ENCODE measurements around the gene HOXD4. TPM values are rescaled to one million over a fixed set of nuclear protein-coding genes. Genes with fewer than 3 reads are reported as not detected.

Gene HOXD4
- total RNA-seq, 2 donors from 2014 or later = 0.52 TPM; not detected in 1

DNA sequence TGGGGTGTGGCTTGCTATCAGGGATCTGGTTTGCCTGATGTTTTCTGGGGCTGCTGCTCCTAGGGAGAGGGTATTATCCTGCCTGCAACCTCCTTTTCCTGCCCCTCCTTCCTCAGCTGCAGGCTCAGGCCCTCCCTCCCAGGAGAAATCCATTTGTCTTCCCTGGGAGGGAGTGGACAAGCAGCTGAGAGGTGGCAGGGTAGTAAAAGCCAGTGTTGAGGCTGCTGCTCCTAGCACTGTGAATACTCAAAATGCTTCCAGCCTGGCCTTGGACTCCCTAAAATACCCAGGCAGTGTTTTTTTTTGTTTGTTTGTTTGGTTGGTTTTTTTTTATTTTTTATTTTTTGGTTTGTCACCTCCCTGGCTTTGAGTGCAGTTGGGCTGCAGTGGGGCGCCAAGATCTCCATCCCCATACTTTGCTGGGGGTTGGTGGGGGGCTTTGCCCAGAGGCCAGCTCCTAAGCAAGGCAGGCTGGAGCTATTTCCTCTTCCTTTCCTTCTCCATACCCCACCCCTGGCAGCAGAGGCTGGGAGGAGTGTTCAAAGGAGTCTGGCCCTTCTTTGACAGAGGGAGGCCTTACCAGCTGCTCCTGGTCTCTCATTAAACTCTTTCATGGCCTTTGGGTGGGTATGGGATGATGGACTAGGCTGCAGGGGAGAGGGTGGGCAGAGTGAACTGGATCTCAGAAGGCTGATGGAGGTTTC is 19.4 kb downstream of the HOXD4 start:
- H3K27me3 ChIP-seq = peaks cover 33 to 39% of the 10 kb centered on the region in 2 donors
- H3K36me3 ChIP-seq = no peaks in the 10 kb centered on the region
- no peak overlapping the region for H3K27ac ChIP-seq
- TF ChIP-seq, protein P1, sequence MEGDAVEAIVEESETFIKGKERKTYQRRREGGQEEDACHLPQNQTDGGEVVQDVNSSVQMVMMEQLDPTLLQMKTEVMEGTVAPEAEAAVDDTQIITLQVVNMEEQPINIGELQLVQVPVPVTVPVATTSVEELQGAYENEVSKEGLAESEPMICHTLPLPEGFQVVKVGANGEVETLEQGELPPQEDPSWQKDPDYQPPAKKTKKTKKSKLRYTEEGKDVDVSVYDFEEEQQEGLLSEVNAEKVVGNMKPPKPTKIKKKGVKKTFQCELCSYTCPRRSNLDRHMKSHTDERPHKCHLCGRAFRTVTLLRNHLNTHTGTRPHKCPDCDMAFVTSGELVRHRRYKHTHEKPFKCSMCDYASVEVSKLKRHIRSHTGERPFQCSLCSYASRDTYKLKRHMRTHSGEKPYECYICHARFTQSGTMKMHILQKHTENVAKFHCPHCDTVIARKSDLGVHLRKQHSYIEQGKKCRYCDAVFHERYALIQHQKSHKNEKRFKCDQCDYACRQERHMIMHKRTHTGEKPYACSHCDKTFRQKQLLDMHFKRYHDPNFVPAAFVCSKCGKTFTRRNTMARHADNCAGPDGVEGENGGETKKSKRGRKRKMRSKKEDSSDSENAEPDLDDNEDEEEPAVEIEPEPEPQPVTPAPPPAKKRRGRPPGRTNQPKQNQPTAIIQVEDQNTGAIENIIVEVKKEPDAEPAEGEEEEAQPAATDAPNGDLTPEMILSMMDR (IDR thresholded peaks at IDR 0.05) = no peak
- no peak overlapping the region for H3K4me3 ChIP-seq
- H3K9me3 ChIP-seq = no peaks in the 10 kb centered on the region
- peaks cover 0 to 18% of the 10 kb centered on the region in 2 donors for H3K4me1 ChIP-seq
- no peak for DNase-seq (ENCODE audit: low spot score)

DNA sequence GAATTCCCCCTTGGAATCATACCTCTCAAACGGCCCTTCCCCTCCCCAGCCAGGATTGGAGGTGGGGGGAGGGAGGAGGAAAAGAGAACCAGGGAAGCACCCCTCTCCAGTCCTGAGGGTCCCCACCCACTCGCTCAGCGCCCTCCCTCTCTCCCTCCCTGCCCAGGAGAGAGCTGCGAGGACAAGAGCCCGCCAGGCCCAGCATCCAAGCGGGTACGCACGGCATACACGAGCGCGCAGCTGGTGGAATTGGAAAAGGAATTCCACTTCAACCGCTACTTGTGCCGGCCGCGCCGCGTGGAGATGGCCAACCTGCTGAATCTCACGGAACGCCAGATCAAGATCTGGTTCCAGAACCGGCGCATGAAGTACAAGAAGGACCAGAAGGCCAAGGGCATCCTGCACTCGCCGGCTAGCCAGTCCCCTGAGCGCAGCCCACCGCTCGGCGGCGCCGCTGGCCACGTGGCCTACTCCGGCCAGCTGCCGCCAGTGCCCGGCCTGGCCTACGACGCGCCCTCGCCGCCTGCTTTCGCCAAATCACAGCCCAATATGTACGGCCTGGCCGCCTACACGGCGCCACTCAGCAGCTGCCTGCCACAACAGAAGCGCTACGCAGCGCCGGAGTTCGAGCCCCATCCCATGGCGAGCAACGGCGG is 20.1 kb downstream of the HOXD4 start:
- Histone ChIP-seq H3K27me3 (peaks cover 38 to 39% of the 10 kb centered on the region in 2 donors), H3K36me3 (no peaks in the 10 kb centered on the region), H3K9me3 (no peaks in the 10 kb centered on the region), H3K27ac (no peak overlapping the region), H3K4me3 (no peak overlapping the region), H3K4me1 (peaks cover 0 to 18% of the 10 kb centered on the region in 2 donors)
- no peak for DNase-seq (ENCODE audit: low spot score)
- TF ChIP-seq, protein P1 (IDR thresholded peaks at IDR 0.05) = no peak

DNA sequence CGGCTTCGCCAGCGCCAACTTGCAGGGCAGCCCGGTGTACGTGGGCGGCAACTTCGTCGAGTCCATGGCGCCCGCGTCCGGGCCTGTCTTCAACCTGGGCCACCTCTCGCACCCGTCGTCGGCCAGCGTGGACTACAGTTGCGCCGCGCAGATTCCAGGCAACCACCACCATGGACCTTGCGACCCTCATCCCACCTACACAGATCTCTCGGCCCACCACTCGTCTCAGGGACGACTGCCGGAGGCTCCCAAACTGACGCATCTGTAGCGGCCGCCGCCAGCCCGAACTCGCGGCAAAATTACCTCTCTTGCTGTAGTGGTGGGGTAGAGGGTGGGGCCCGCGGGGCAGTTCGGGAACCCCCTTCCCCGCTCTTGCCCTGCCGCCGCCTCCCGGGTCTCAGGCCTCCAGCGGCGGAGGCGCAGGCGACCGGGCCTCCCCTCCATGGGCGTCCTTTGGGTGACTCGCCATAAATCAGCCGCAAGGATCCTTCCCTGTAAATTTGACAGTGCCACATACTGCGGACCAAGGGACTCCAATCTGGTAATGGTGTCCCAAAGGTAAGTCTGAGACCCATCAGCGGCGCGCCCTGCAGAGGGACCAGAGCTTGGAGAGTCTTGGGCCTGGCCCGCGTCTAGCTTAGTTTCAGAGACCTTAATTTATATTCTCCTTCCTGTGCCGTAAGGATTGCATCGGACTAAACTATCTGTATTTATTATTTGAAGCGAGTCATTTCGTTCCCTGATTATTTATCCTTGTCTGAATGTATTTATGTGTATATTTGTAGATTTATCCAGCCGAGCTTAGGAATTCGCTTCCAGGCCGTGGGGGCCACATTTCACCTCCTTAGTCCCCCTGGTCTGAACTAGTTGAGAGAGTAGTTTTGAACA is 20.9 kb downstream of the HOXD4 start:
- H3K4me1 ChIP-seq = peaks cover 0 to 18% of the 10 kb centered on the region in 2 donors
- DNase-seq (ENCODE audit: low spot score) = no peak
- H3K36me3 ChIP-seq = no peaks in the 10 kb centered on the region
- H3K9me3 ChIP-seq = no peaks in the 10 kb centered on the region
- no peak overlapping the region for H3K27ac ChIP-seq
- no peak overlapping the region for H3K4me3 ChIP-seq
- H3K27me3 ChIP-seq = peaks cover 39 to 40% of the 10 kb centered on the region in 2 donors
- TF ChIP-seq, protein P1 (IDR thresholded peaks at IDR 0.05) = no peak

DNA sequence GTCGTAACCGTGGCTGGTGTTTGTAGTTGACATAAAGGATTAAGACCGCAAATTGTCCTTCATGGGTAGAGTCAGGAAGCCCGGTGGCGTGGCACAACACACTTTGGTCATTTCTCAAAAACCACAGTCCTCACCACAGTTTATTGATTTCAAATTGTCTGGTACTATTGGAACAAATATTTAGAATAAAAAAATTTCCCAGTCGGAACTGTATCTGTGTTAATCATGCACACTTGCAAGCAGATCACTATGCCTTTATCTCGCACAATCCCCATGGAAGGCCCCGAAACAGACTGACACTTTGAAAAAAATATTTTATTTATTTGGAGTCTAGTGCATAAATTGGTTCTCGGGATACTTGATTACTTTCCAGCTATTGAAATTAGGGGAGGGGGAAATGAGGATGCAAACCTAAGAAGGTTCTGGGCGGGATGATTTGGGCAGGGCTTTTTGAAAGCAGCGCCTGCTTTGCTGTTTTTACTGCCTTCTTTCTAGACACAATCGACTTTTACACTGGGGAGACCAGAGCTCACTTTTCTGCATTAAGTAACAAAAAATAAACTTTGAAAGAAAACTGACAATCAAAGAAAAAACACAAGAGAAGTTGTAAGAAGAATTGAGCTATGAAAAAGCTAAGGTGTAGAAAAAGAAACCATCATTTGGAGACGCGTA is 21.7 kb downstream of the HOXD4 start:
- H3K36me3 ChIP-seq = no peaks in the 10 kb centered on the region
- peaks cover 0 to 23% of the 10 kb centered on the region in 2 donors for H3K4me1 ChIP-seq
- TF ChIP-seq, protein P1 (IDR thresholded peaks at IDR 0.05) = no peak
- peaks cover 39 to 43% of the 10 kb centered on the region in 2 donors for H3K27me3 ChIP-seq
- no peak for DNase-seq (ENCODE audit: low spot score)
- no peak overlapping the region for H3K27ac ChIP-seq
- H3K4me3 ChIP-seq = no peak overlapping the region
- H3K9me3 ChIP-seq = no peaks in the 10 kb centered on the region

DNA sequence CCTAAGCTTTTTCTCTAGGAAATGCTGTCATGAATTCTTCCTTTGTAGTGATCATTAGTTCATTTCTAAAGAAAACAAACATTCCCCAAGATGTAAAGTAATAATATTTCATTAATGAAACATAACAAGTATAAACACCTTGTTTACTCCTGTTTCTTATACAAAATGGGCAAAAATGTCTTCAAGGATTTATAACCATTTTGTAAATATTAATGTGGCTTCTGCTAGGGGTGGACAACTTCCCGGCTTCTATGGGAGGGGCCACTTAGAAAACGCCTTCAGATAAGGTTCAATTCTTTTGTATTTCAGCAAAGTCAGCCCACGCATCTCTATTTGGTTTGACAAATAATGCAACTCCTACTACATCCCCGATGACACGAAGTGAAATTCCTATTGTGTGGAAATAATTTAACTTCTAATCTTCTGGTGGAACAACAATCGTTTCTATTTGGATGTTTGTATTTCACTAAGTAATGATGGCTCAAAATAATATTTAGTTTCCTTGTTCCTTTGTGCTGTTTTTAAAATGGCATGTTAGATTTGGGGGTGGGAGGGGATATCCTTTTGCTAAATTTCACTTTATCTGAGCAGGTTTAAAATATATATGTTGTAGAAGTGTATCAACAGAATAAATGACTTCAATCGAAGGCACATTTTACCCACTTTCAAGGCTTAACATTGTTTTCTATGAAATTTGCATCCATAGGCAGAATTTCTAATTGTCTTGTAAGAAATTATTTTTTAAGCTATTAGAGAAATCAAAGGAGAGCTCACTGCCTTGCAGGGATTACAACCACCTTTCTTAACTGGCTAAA is 22.4 kb downstream of the HOXD4 start:
- H3K4me3 ChIP-seq = no peak overlapping the region
- H3K27me3 ChIP-seq = peaks cover 45 to 50% of the 10 kb centered on the region in 2 donors
- DNase-seq (ENCODE audit: low spot score) = no peak
- no peak overlapping the region for H3K27ac ChIP-seq
- peaks cover 0 to 25% of the 10 kb centered on the region in 2 donors for H3K4me1 ChIP-seq
- TF ChIP-seq, protein P1 (IDR thresholded peaks at IDR 0.05) = no peak
- H3K9me3 ChIP-seq = no peaks in the 10 kb centered on the region
- no peaks in the 10 kb centered on the region for H3K36me3 ChIP-seq
